GM12878 (cell line): ENCODE results near the gene ADIG. TPM values are rescaled to one million over a fixed set of nuclear protein-coding genes. Genes with fewer than 3 reads are reported as not detected.

Experiments
- ATAC-seq: fragments of 200-7000 bp; cut with Tn5 transposase; 3 replicates; pipeline ENCODE4 v1.9.1; 2020; ENCODE audit warnings: mild to moderate bottlenecking, moderate library complexity
- BruUV-seq: library from RNA; stranded (reverse); fragments of 400-500 nt; replicated peaks from 2 replicates; lab custom pipeline; 2021; lab: Mats Ljungman, UMichigan
- CTCF ChIA-PET: fragments of 300-600 bp; sonication (Branson Sonifier 250); formaldehyde crosslinking; extraction: SDS; loops from one replicate; lab custom pipeline; 2021; ENCODE audit warnings: inconsistent platforms; lab: Yijun Ruan, JAX
- POLR2A ChIA-PET: fragments of 350-600 bp; formaldehyde crosslinking; extraction: SDS; loops from one replicate; lab custom pipeline; 2021; ENCODE audit warnings: inconsistent platforms; lab: Charles Lee
- RAD21 ChIA-PET: fragments of 300-600 bp; sonication (Branson Sonifier 250); formaldehyde crosslinking; loops from one replicate; lab custom pipeline; 2023; ENCODE audit warnings: antibody characterized with exemption; ENCODE audit not compliant: unreplicated experiment; lab: Charles Lee
- SMC1A ChIA-PET: fragments of 300-600 bp; sonication (Branson Sonifier 250); formaldehyde crosslinking; loops from one replicate; lab custom pipeline; 2023; ENCODE audit not compliant: unreplicated experiment, uncharacterized antibody; lab: Charles Lee
- DNase-seq: peaks from one replicate; pipeline ENCODE4 v3.0.0-alpha.2; 2011; ENCODE audit warnings: low read depth, low spot score
- FAIRE-seq: peaks from 3 replicates; lab custom pipeline; 2011; peaks lifted over from hg19 to GRCh38; lab: Jason Lieb, UNC
- H2AFZ ChIP-seq: 2 replicates; pipeline ENCODE4 v1.6.0; 2011; ENCODE audit warnings: low read depth, low read length, control low read depth; ENCODE audit not compliant: control insufficient read depth
- H3K27ac ChIP-seq: 2 replicates; pipeline ENCODE4 v1.5.1; 2011; ENCODE audit warnings: control low read depth; ENCODE audit not compliant: control insufficient read depth, insufficient read depth
- H3K27me3 ChIP-seq, 2 experiments: replicated peaks in 1 of 2; 2 replicates each; pipeline versions ENCODE4 v1.6.0 to v1.6.1; 2011; ENCODE audit warnings: low read length in 1 of 2; ENCODE audit not compliant: control insufficient read depth in 2 of 2, insufficient read depth in 2 of 2
- H3K36me3 ChIP-seq, 2 experiments: 2 replicates each; pipeline ENCODE4 v1.5.1; 2011; ENCODE audit warnings: low read length in 1 of 2; ENCODE audit not compliant: control insufficient read depth in 2 of 2, insufficient read depth in 2 of 2
- H3K4me1 ChIP-seq: 2 replicates; pipeline ENCODE4 v1.6.1; 2011; ENCODE audit warnings: mild to moderate bottlenecking, low read length, moderate library complexity, mixed read lengths; ENCODE audit not compliant: control insufficient read depth, insufficient read depth
- H3K4me2 ChIP-seq: 2 replicates; pipeline ENCODE4 v1.6.0; 2011; ENCODE audit warnings: control low read depth; ENCODE audit not compliant: control insufficient read depth, insufficient read depth
- H3K4me3 ChIP-seq: fragments of 200-600 bp; sonication (generic); 2 replicates; pipeline ENCODE4 v1.5.1; 2016
- H3K79me2 ChIP-seq: 2 replicates; pipeline ENCODE4 v1.6.0; 2011; ENCODE audit warnings: low read length; ENCODE audit not compliant: control insufficient read depth, insufficient read depth
- H3K9ac ChIP-seq: 2 replicates; pipeline ENCODE4 v1.8.0; 2011; ENCODE audit warnings: low read length, control low read depth, mixed read lengths; ENCODE audit not compliant: control insufficient read depth, insufficient read depth
- H3K9me3 ChIP-seq: replicated peaks from 3 replicates; pipeline ENCODE4 v1.5.1; 2011; ENCODE audit warnings: mild to moderate bottlenecking, low read length; ENCODE audit not compliant: control insufficient read depth, insufficient read depth
- H4K20me1 ChIP-seq: 2 replicates; pipeline ENCODE4 v1.6.0; 2011; ENCODE audit not compliant: control insufficient read depth, insufficient read depth
- ATF2 ChIP-seq: IDR thresholded peaks from 2 replicates; pipeline ENCODE4 v1.6.1; 2012; ENCODE audit warnings: low read length, inconsistent platforms
- CBX3 ChIP-seq: fragments of 200-600 bp; sonication (generic); IDR thresholded peaks from 2 replicates; pipeline ENCODE4 v1.6.1; 2016; ENCODE audit warnings: low read depth, borderline replicate concordance
- ELK1 ChIP-seq: IDR thresholded peaks from 2 replicates; pipeline ENCODE4 v1.6.1; 2012; ENCODE audit warnings: low read depth, low read length, improper control_type of control experiment
- ESRRA ChIP-seq: IDR thresholded peaks from 2 replicates; pipeline ENCODE4 v1.6.1; 2012; ENCODE audit warnings: mild to moderate bottlenecking, low read length, improper control_type of control experiment
- IRF5 ChIP-seq: fragments of 450-650 bp; IDR thresholded peaks from 2 replicates; pipeline ENCODE4 v1.6.1; 2017; ENCODE audit warnings: borderline replicate concordance
- NR2C1 ChIP-seq: fragments of 450-650 bp; IDR thresholded peaks from 2 replicates; pipeline ENCODE4 v1.6.1; 2017; ENCODE audit warnings: antibody characterized with exemption, mild to moderate bottlenecking, moderate library complexity
- POLR2A ChIP-seq: IDR thresholded peaks from 2 replicates; pipeline ENCODE4 v1.6.1; 2011; ENCODE audit warnings: low read depth, mild to moderate bottlenecking, low read length
- RAD21 ChIP-seq: IDR thresholded peaks from 2 replicates; pipeline ENCODE4 v1.6.1; 2011; ENCODE audit warnings: mild to moderate bottlenecking, low read depth, low read length, moderate library complexity; ENCODE audit not compliant: insufficient read depth
- RELA ChIP-seq: fragments of 450-650 bp; IDR thresholded peaks from 2 replicates; pipeline ENCODE4 v1.8.0; 2014; ENCODE audit warnings: borderline replicate concordance; ENCODE audit not compliant: partially characterized antibody
- RUNX3 ChIP-seq: IDR thresholded peaks from 2 replicates; pipeline ENCODE4 v1.6.1; 2012; ENCODE audit warnings: low read length, inconsistent platforms
- STAT1 ChIP-seq: fragments of 450-650 bp; conservative IDR thresholded peaks from 2 replicates; pipeline ENCODE4 v1.6.1; 2014; ENCODE audit warnings: antibody characterized with exemption, mild to moderate bottlenecking
- STAT3 ChIP-seq: IDR thresholded peaks from 2 replicates; pipeline ENCODE4 v1.6.1; 2011; ENCODE audit warnings: low read depth, low read length, improper control_type of control experiment
- YBX1 ChIP-seq: fragments of 450-650 bp; IDR thresholded peaks from 2 replicates; pipeline ENCODE4 v1.6.1; 2016; ENCODE audit warnings: antibody characterized with exemption
- ZBTB33 ChIP-seq: fragments of 450-650 bp; IDR thresholded peaks from 2 replicates; pipeline ENCODE4 v1.6.1; 2017; ENCODE audit warnings: mild to moderate bottlenecking
- WGBS: methylation state at CpG from one replicate; pipeline ENCODE4 v1.1.6; 2016; ENCODE audit warnings: low lambda C conversion rate; ENCODE audit not compliant: insufficient replicate concordance, insufficient coverage; ENCODE audit errors: missing lambda C conversion rate; 5-methylcytosine and 5-hydroxymethylcytosine counted together
- in situ Hi-C: fragments of 300-500 bp; cut with MboI; formaldehyde crosslinking; loops from 9 replicates; pipeline ENCODE4 v1.14.3; 2018; ENCODE audit warnings: mixed read lengths
- intact Hi-C: fragments of 100-400 bp; cut with micrococcal nuclease; formaldehyde crosslinking; loops from one replicate; pipeline ENCODE4 v1.14.2; 2022; ENCODE audit not compliant: unreplicated experiment
- polyA plus RNA-seq, 11 experiments: library from polyadenylated mRNA; depleted of rRNA in 4 of 11; unstranded in 6 of 11; stranded (reverse) in 5 of 11; fragments of >200 nt; fragmentation: Nextera tagmentation in 4 of 11; fragmentation: Illumina TruSeq in 1 of 11; extraction: Ambion mirVana in 4 of 11; extraction: Trizol in 1 of 11; gene quantifications; 1 replicate in 1 of 11; 2 replicates in 10 of 11; pipeline versions ENCODE4 v1.2.1 to v1.2.3, GENCODE V29; 2011 to 2016; ENCODE audit warnings: inconsistent platforms in 2 of 11, missing spikeins in 2 of 11, low read depth in 1 of 11
- total RNA-seq, 4 experiments: library from RNA; depleted of rRNA in 3 of 4; stranded (reverse); fragments of >200 nt in 3 of 4; fragmentation: Illumina TruSeq in 1 of 4; extraction: Trizol in 1 of 4; gene quantifications; 2 replicates each; pipeline versions ENCODE4 v1.2.1 to v1.2.3, GENCODE V29; 2013 to 2021

Gene ADIG
- total and polyA plus RNA-seq, 10 of the 15 experiments (the other 5 are each of a cell fraction or from before 2014, with no cell fraction given): not detected

- DNase-seq: no peak
- 57% methylated on average over 6 of the region's 6 CpGs for WGBS
- no peaks in the 10 kb centered on the region for H4K20me1 ChIP-seq
- no peak for ATAC-seq
- no peak overlapping the region for H3K9ac ChIP-seq
- H3K36me3 ChIP-seq: no peaks in the 10 kb centered on the region
- no peaks in the 10 kb centered on the region for H3K9me3 ChIP-seq
- no peak for FAIRE-seq
- H3K27ac ChIP-seq: no peak overlapping the region
- no peak overlapping the region for H2AFZ ChIP-seq
- no peak overlapping the region for H3K4me2 ChIP-seq
- in situ Hi-C loops (no loop called here), intact Hi-C loops (no loop called here)
- RAD21 ChIA-PET: no interaction called here
- no peaks in the 10 kb centered on the region; a peak in 1 of 4 replicates for H3K27me3 ChIP-seq
- BruUV-seq: no TSS peak
- no peaks in the 10 kb centered on the region for H3K4me1 ChIP-seq
- no peak overlapping the region for H3K4me3 ChIP-seq
- H3K79me2 ChIP-seq: no peaks in the 10 kb centered on the region
- SMC1A ChIA-PET: no interaction called here
- POLR2A ChIA-PET: no interaction called here
- TF ChIP-seq STAT1 (no peak), CBX3 (no peak), NR2C1 (no peak), POLR2A (no peak), ATF2 (no peak), RAD21 (no peak)
- TF ChIP-seq, all 136 proteins: peak for 0
- CTCF ChIA-PET: interaction anchor here (0.6 to 1.0 kb wide), 2 partner anchors 115 to 494 kb away, joined by 3 to 4 read pairs; partner anchors contain the start of gene RALGAPB
Measured at GRCh38 chr20:38588303-38588702, 7.3 kb downstream of the ADIG start.

GRCh38 chr20:38589351-38589750 is 8.4 kb downstream of the ADIG start:
- Histone ChIP-seq H3K9me3 (no peaks in the 10 kb centered on the region), H3K27me3 (no peaks in the 10 kb centered on the region; a peak in 1 of 4 replicates), H3K27ac (no peak overlapping the region), H3K79me2 (no peaks in the 10 kb centered on the region), H3K9ac (no peak overlapping the region), H3K36me3 (no peaks in the 10 kb centered on the region), H3K4me1 (no peaks in the 10 kb centered on the region), H3K4me3 (no peak overlapping the region), H2AFZ (no peak overlapping the region), H3K4me2 (no peak overlapping the region), H4K20me1 (no peaks in the 10 kb centered on the region)
- CTCF ChIA-PET: no interaction called here
- FAIRE-seq (no peak), DNase-seq (no peak), ATAC-seq (no peak)
- intact Hi-C loops (no loop called here), in situ Hi-C loops (no loop called here)
- WGBS: 35% methylated on average over 4 of the region's 4 CpGs
- SMC1A ChIA-PET: no interaction called here
- no TSS peak for BruUV-seq
- RAD21 ChIA-PET: no interaction called here
- POLR2A ChIA-PET: no interaction called here
- TF ChIP-seq RUNX3 (no peak), YBX1 (no peak), ELK1 (no peak), ZBTB33 (no peak), RELA (no peak), ESRRA (no peak), IRF5 (no peak), STAT3 (no peak)
